ENCODE measurements around the gene TEC.

DNA sequence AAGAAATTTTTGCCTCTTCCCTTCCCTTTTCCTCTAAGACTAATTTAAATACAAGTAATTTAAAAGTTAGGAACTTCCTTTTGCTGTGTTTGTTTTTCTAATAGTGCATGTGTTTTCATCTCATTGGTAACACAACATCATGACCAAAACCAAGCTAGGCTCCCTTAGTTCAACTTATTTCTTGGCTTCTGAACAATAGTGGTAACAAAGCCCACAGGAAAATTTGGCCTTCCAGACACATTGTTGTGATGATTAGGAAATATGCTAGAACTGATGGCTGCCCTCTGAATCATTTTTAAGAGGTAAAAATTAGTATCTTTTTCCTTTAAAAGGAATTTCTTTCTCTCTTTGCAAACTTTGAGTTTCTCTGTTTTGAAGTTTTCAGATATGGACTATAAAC, 25.5 kb upstream of the TEC start:
- TF ChIP-seq EZH2 (IDR thresholded peaks at IDR 0.05) = no peak
- TF ChIP-seq POLR2AphosphoS5 (IDR thresholded peaks at IDR 0.05; ENCODE audit: borderline replicate concordance, low read depth, low read length) = no peak
- no peak for TF ChIP-seq FOXP2 (optimal IDR thresholded peaks at IDR 0.05; ENCODE audit: control extremely low read depth, extremely low read length, insufficient read depth)
